HG03520 (cell line): Measurements from ENCODE around the gene HPS1.
A peak's percentile ranks its signal among the peaks of the same experiment; 100 is the strongest.

Experiments used
- ATAC-seq: cut with Tn5 transposase; IDR thresholded peaks from one replicate; pipeline ENCODE4 v1.9.1; 2021; ENCODE audit warnings: mild to moderate bottlenecking, moderate library complexity; ENCODE audit not compliant: unreplicated experiment

HPS1 gene

GRCh38 chr10:98465866-98466265 lies 19.1 kb upstream of the HPS1 start:
- no peak for ATAC-seq

DNA sequence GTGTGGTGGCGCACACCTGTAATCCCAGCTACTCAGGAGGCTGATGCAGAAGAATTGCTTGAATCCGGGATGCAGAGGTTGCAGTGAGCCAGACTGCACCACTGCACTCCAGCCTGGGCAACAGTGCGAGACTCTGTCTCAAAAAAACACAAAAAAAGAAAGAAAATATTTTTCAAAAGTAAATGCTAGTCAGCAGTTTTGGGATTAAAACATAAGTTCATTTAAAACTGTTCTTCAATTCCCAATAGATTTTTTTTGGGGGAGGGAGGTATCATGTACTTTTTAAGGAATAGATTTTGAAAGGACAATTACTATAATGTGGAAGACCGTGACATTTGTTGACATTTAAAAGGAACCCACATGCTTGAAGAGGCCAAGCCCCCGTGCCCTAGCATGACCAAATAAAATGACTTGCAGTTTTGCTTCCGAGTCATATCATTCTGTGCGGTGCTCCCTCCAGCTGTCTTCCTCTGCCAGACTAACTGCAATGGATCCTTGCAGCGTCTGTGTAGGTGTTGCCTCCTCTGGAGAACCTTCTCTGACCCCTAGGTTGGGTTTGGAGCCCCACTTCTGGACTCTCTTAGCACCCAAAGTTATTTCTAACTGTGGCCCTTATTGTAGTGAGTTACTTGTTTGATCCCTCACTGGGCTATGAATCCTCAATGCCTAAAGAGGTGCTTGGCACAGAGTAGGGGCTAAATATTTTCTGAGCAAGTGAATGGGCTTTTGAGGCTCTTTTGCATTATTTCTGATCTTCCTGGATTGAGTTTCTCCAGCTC lies 17.4 kb upstream of the HPS1 start:
- no peak for ATAC-seq

- ATAC-seq, result no peak
Measured at GRCh38 chr10:98463016-98463415, 16.3 kb upstream of the HPS1 start.

DNA sequence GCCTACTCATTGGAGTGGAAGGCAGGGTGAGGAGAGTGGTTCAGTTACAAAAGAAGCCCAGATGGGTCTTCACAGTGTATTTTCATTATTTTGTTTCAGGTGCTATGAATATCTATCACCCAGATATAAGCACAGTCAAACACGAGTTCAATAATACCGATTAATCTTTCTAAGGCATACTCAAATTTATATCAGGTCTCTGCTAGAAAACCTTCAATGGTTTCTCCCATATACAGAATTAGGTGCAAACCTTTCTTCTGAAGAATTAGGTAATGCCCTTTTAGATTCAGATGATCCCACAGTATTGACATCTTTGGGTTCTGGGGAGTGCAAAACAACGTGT lies 14.7 kb upstream of the HPS1 start:
- no peak for ATAC-seq

DNA sequence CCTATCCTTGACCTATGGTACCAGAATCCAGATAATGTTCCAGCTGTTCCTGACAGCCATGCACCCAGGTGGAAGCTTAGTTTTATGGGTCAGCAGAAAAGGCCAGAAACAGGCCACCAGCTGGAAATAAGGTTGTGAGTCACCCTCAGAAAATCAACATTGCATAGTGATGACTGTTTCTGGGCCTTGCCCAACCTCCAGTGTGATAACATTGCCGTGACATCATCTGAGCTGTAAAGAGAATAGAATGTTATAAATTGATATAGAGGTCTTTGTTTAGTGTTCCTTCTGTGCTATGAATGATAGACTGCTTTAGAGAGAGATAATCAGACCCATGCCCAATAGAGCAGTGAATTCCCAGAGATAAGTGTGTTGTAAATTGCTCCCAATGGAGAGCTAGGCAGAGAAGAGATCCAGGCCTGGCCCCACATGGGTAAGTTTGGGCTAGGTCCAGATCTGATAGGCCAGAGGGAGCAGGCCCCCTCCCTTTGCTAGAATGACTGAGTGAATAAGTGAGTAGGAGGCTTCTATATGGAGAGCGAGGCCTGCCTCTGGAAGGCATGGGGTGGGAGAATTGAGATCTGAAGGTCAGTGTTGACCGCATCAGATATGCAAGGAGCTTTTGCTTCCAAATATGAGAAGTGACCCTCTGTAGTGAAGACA lies 14.2 kb upstream of the HPS1 start:
- ATAC-seq, result no peak

- ATAC-seq, result no peak
Measured at GRCh38 chr10:98458809-98459784, 12.4 kb upstream of the HPS1 start.

DNA sequence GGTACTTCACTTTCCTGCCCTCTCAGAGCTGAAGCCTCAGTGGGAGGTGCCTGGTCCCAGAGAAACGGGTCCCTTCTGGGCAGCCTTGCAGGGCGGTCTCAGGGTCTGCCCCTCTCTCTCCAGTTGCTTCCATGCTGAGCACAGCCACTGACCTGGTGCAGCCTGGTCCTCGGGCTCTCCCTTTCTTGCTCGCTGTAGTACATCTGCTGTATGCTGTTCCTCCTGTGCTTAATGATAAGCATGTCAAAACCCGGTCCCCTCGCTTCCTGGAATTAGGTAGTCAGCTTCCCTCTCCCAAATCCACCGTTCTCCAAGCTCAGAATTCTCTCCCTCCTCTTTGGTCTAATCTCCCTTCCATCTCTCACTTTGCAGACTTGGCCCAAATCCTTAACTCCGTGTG lies 11.0 kb upstream of the HPS1 start:
- no peak for ATAC-seq

- ATAC-seq, result no peak
Measured at GRCh38 chr10:98456686-98457482, 10.1 kb upstream of the HPS1 start.

DNA sequence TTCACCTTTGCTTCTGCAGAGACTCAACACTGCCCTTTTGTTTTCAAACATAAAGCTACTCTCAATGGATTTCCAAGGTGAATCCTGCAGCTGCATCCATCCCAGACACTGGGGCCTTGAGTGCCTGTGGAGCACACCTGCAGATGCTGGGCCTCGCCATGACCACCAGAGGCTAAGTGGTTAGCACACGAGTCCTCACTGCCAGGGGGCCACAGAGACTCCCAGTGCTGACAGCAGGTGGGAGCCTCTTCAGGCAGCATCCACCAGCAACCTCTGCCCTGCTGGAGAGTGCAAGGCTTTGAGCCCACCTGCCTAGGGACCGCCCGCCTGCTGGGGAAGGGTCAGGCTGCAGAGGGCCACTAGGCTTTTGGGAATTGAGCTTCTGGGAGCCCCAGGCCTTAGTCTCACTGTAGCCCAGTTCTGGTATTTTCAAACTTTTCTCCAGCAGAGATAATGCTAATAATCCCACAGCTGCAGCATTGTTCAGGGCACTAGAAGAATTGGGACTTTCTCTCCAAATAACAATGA lies 9.4 kb upstream of the HPS1 start:
- ATAC-seq, result no peak

DNA sequence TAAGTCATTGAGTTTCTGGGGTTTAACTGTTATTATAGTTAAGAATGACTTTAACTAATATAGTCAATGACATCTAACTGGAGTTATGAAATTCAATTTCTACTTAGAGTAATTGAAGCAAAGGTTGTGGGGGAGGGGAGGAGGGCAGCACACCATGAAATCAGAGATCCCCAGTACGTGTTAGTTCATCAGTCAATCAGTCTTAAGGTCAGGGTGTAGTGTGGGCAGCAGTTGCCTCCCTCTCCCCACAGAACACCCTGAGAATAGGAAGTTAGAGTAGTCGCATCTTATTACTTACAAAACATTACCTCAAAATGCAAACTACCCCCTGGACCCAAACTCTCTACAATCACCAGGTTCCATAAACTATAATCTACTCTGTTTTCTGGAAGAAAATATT lies 7.0 kb upstream of the HPS1 start:
- no peak for ATAC-seq

GRCh38 chr10:98450618-98451017 lies 3.9 kb upstream of the HPS1 start:
- no peak for ATAC-seq

GRCh38 chr10:98449287-98449686 lies 2.6 kb upstream of the HPS1 start:
- ATAC-seq, result no peak

- ATAC-seq, result peak; percentile 36
Measured at GRCh38 chr10:98446151-98446660, 529 bp downstream of the HPS1 start.

DNA sequence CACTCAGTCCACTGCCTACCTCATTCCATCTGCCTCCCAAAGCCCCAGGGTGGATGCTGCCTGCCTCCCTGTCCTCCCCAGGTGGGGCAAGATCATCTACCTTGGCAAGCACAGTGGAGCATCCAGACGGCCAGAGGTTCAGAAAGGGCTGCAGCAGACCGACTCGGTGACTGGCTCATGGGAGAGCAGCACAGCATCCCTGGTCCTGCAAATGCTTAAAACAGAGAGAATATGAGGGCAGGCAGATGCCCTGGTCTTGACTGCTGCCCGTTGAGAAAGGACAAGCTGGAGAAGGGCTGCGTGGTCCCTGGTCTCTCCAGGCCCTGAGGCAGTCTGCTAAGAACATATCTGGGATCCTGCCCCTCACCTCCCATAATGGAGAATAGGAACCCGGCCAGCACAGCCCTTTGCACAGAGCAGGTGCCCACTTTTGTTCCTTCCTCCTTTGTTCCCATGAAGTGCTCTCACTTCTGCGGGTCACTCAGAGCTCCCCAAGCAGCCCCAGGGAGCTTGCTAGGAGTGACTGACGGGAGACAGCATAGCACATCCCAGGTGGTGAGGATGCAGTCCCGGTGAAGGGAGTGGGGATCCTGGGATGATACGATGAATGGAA lies 1.4 kb downstream of the HPS1 start:
- no peak for ATAC-seq

GRCh38 chr10:98444314-98445006 lies 2.3 kb downstream of the HPS1 start:
- ATAC-seq, result no peak

DNA sequence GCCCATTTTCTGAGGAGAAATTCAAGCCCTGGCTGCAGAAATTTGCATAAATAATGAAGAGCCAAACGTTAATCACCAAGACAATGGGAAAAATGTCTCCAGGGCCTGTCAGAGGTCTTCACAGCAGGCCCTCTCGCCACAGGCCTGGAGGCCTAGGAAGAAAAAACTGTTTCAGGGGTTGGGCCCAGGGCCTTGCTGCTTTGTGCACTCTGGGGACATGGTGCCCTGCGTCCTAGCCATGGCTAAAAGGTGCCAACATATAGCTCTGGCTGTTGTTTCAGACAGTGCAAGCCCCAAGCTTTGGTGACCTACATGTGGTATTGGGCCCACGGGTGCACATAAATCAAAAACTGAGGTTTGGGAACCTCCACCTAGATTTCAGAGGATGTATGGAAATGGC lies 8.0 kb downstream of the HPS1 start:
- no peak for ATAC-seq

GRCh38 chr10:98436704-98437103 lies 10.0 kb downstream of the HPS1 start:
- no peak for ATAC-seq

- ATAC-seq, result no peak
Measured at GRCh38 chr10:98435178-98435577, 11.6 kb downstream of the HPS1 start.
